Mucosa of descending colon (tissue), 3 donors: ENCODE results near the gene LRRK1. TPM values are rescaled to one million over a fixed set of nuclear protein-coding genes. Genes with fewer than 3 reads are reported as not detected.

Source experiments
- ATAC-seq: fragments of 200-7000 bp; cut with Tn5 transposase; one replicate; pipeline ENCODE4 v1.9.1; 2020; ENCODE audit warnings: mild to moderate bottlenecking, moderate library complexity
- DNase-seq, 3 donors: peaks; one replicate each; pipeline ENCODE4 v3.0.0-alpha.2; 2020
- H3K36me3 ChIP-seq: fragments of 200-600 bp; one replicate; pipeline ENCODE4 v1.8.0; 2021; ENCODE audit warnings: low read depth, mild to moderate bottlenecking
- H3K4me1 ChIP-seq: fragments of 200-600 bp; one replicate; pipeline ENCODE4 v1.8.0; 2021; ENCODE audit warnings: low read depth, mild to moderate bottlenecking
- H3K4me3 ChIP-seq: fragments of 200-600 bp; one replicate; pipeline ENCODE4 v1.8.0; 2021; ENCODE audit warnings: mild to moderate bottlenecking
- H3K9me3 ChIP-seq: fragments of 200-600 bp; one replicate; pipeline ENCODE4 v1.8.0; 2021; ENCODE audit warnings: mild to moderate bottlenecking
- CTCF ChIP-seq: fragments of 200-600 bp; IDR thresholded peaks from one replicate; pipeline ENCODE4 v1.8.0; 2022; ENCODE audit warnings: antibody characterized with exemption, mild to moderate bottlenecking
- intact Hi-C, 2 donors: fragments of 100-400 bp; cut with DNase I in 1 of 2; cut with micrococcal nuclease in 1 of 2; formaldehyde crosslinking; loops; one replicate each; pipeline versions ENCODE4 v1.11.0 to v1.11.1; 2022; cut with DNase I, micrococcal nuclease
- total RNA-seq, 3 donors: library from RNA; stranded (reverse); fragmentation: NEBNext Ultra II Directional in 2 of 3; extraction: Animal tissue kit (Norgen Biotek cat#: 25700) in 2 of 3; gene quantifications; one replicate each; pipeline versions ENCODE4 v1.2.1 to v1.2.4, GENCODE V29; 2021 to 2023
- donor health status: DM: no; HTN: no; CAD: no; lungs with moderate emphysema.
- donor health status: DM: no; HTN: no; CAD: no.
- donor health status: DM: no; HTN: yes; CAD: no.

The LRRK1 gene
- total RNA-seq, 3 donors from 2014 or later, result 43.7 to 60.1 (median 50.6) TPM

GRCh38 chr15:101063891-101064794 is 145.0 kb downstream of the LRRK1 start:
- no peaks in the 10 kb centered on the region for H3K9me3 ChIP-seq
- TF ChIP-seq CTCF, result no peak
- intact Hi-C loops, result no loop called here
- H3K4me1 ChIP-seq, result peaks cover 11% of the 10 kb centered on the region
- no peak overlapping the region for H3K4me3 ChIP-seq
- ATAC-seq (no peak), DNase-seq (peak in 2 of 3 donors; percentile 32 to 38)
- no peaks in the 10 kb centered on the region for H3K36me3 ChIP-seq

DNA sequence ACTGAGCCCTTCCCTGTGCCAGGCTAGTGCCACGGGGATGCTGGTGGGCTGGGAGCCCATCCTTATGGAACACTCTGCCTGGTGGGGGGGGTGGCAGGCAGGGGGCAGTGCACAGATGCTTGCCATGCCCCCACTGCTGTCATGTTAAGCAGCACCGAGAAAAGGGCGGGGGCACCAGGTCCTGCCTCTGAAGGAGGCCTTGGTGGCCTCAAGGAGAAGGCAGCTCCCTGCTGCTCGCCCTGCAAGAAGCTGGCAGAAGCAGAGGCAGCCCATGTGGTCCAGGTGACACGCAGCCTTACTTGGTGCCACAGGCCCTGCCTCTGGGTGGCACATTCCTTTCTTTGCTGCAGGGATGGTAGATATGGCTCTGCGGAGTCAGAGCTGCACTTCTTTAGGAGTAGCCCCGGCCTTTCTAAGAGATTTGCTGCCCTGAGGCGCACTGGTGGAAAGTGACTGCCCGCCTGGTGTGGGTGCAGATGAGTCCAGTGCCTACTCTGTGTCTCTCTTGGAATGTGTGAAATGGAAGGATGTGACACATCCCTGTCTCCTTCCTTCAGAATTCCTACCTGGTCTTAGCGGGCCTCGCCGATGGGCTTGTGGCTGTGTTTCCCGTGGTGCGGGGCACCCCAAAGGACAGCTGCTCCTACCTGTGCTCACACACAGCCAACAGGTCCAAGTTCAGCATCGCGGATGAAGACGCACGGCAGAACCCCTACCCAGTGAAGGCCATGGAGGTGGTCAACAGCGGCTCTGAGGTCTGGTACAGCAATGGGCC is 145.8 kb downstream of the LRRK1 start:
- DNase-seq, result peak in 1 of 3 donors; percentile 14
- TF ChIP-seq CTCF, result no peak
- no peak overlapping the region for H3K4me3 ChIP-seq
- peaks cover 5% of the 10 kb centered on the region for H3K4me1 ChIP-seq
- intact Hi-C loops, result no loop called here
- no peaks in the 10 kb centered on the region for H3K9me3 ChIP-seq
- ATAC-seq, result no peak
- no peaks in the 10 kb centered on the region for H3K36me3 ChIP-seq

DNA sequence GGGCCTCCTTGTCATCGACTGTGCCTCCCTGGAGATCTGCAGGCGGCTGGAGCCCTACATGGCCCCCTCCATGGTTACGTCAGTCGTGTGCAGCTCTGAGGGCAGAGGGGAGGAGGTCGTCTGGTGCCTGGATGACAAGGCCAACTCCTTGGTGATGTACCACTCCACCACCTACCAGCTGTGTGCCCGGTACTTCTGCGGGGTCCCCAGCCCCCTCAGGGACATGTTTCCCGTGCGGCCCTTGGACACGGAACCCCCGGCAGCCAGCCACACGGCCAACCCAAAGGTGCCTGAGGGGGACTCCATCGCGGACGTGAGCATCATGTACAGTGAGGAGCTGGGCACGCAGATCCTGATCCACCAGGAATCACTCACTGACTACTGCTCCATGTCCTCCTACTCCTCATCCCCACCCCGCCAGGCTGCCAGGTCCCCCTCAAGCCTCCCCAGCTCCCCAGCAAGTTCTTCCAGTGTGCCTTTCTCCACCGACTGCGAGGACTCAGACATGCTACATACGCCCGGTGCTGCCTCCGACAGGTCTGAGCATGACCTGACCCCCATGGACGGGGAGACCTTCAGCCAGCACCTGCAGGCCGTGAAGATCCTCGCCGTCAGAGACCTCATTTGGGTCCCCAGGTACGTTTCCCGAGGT is 146.5 kb downstream of the LRRK1 start:
- H3K4me3 ChIP-seq, result no peak overlapping the region
- intact Hi-C loops, result no loop called here
- TF ChIP-seq CTCF, result no peak
- no peak for ATAC-seq
- H3K9me3 ChIP-seq, result no peaks in the 10 kb centered on the region
- H3K4me1 ChIP-seq, result no peaks in the 10 kb centered on the region
- no peaks in the 10 kb centered on the region for H3K36me3 ChIP-seq
- peak in 2 of 3 donors; percentile 21 to 44 for DNase-seq

GRCh38 chr15:101066501-101067408 is 147.6 kb downstream of the LRRK1 start:
- DNase-seq, result peak in 2 of 3 donors; percentile 13 to 39
- Histone ChIP-seq H3K4me3 (no peak overlapping the region), H3K4me1 (no peaks in the 10 kb centered on the region), H3K36me3 (no peaks in the 10 kb centered on the region), H3K9me3 (no peaks in the 10 kb centered on the region)
- no peak for TF ChIP-seq CTCF
- intact Hi-C loops, result no loop called here
- no peak for ATAC-seq
